Transverse colon (tissue), 4 donors: Measurements from ENCODE around the gene MYO18B.

Experiments used
- POLR2AphosphoS5 ChIP-seq, 3 donors: sonication (generic); formaldehyde crosslinking; IDR thresholded peaks; one replicate each; pipeline ENCODE4 v1.6.1; 2016; ENCODE audit warnings: antibody characterized with exemption in 3 of 3
- TF ChIP-seq, protein P1 (sequence below), 5 experiments: fragments of 200-600 bp in 3 of 5; fragments of 450-650 bp in 2 of 5; sonication (generic) in 3 of 5; IDR thresholded peaks; 1 replicate in 2 of 5; 2 replicates in 3 of 5; pipeline ENCODE4 v1.5.1; 2016 to 2017; ENCODE audit warnings: antibody characterized with exemption in 5 of 5, inconsistent platforms in 3 of 5, mild to moderate bottlenecking in 2 of 5, moderate library complexity in 1 of 5

GRCh38 chr22:25928038-25928437, 186.1 kb downstream of the MYO18B start:
- TF ChIP-seq POLR2AphosphoS5 (IDR thresholded peaks at IDR 0.05): no peak
- TF ChIP-seq, protein P1, sequence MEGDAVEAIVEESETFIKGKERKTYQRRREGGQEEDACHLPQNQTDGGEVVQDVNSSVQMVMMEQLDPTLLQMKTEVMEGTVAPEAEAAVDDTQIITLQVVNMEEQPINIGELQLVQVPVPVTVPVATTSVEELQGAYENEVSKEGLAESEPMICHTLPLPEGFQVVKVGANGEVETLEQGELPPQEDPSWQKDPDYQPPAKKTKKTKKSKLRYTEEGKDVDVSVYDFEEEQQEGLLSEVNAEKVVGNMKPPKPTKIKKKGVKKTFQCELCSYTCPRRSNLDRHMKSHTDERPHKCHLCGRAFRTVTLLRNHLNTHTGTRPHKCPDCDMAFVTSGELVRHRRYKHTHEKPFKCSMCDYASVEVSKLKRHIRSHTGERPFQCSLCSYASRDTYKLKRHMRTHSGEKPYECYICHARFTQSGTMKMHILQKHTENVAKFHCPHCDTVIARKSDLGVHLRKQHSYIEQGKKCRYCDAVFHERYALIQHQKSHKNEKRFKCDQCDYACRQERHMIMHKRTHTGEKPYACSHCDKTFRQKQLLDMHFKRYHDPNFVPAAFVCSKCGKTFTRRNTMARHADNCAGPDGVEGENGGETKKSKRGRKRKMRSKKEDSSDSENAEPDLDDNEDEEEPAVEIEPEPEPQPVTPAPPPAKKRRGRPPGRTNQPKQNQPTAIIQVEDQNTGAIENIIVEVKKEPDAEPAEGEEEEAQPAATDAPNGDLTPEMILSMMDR (IDR thresholded peaks at IDR 0.05): no peak
